Left colon (tissue), 2 donors: ENCODE data around the gene SLC9A9. TPM values are rescaled to one million over a fixed set of nuclear protein-coding genes. Genes with fewer than 3 reads are reported as not detected.
"Not testable (repeated sequence)": the region's sequence is repeated elsewhere in the genome, so short reads cannot be mapped to it uniquely, and the experiment has no call there.

ENCODE experiments used
- ATAC-seq: fragments of 200-7000 bp; cut with Tn5 transposase; one replicate; pipeline ENCODE4 v1.9.1; 2020; ENCODE audit warnings: mild to moderate bottlenecking, moderate library complexity
- DNase-seq, 2 donors: peaks; one replicate each; pipeline ENCODE4 v3.0.0-alpha.2; 2020
- intact Hi-C, 2 donors: fragments of 100-400 bp; cut with DNase I in 1 of 2; cut with micrococcal nuclease in 1 of 2; formaldehyde crosslinking; loops; one replicate each; pipeline versions ENCODE4 v1.11.2 to v1.14.0; 2022; cut with DNase I, micrococcal nuclease
- total RNA-seq, 2 donors: library from RNA; stranded (reverse); fragmentation: NEBNext Ultra II Directional; extraction: Animal tissue kit (Norgen Biotek cat#: 25700); gene quantifications; one replicate each; pipeline ENCODE4 v1.2.1, GENCODE V29; 2021
- donor health status: DM: no; HTN: no; CAD: no.
- donor health status: DM: yes; HTN: yes; CAD: no.

Gene SLC9A9
- total RNA-seq, 2 donors from 2014 or later = 2.7 to 7.4 TPM

- DNase-seq = no peak
- intact Hi-C loops = no loop called here
- no peak for ATAC-seq
Measured at GRCh38 chr3:143727391-143727790, 120.9 kb downstream of the SLC9A9 start.

GRCh38 chr3:143726727-143727126, 121.5 kb downstream of the SLC9A9 start:
- DNase-seq = no peak
- intact Hi-C loops = no loop called here
- ATAC-seq = no peak

GRCh38 chr3:143720381-143720780, 127.9 kb downstream of the SLC9A9 start:
- ATAC-seq (no peak), DNase-seq (no peak)
- intact Hi-C loops = no loop called here

GRCh38 chr3:143718463-143718862, 129.8 kb downstream of the SLC9A9 start:
- ATAC-seq = no peak

GRCh38 chr3:143716731-143717130, 131.5 kb downstream of the SLC9A9 start:
- ATAC-seq (no peak), DNase-seq (no peak)
- intact Hi-C loops = no loop called here

More at GRCh38 chr3:143718463-143718862, 129.8 kb downstream of the SLC9A9 start:
- DNase-seq = no peak
- intact Hi-C loops = no loop called here

GRCh38 chr3:143712522-143712921, 135.7 kb downstream of the SLC9A9 start:
- intact Hi-C loops = no loop called here
- DNase-seq (no peak), ATAC-seq (no peak)

GRCh38 chr3:143707848-143708247, 140.4 kb downstream of the SLC9A9 start:
- no peak for DNase-seq
- ATAC-seq = no peak
- intact Hi-C loops = no loop called here

- intact Hi-C loops = no loop called here
- no peak for ATAC-seq
- DNase-seq = no peak
Measured at GRCh38 chr3:143700431-143700975, 147.8 kb downstream of the SLC9A9 start.

- DNase-seq (no peak), ATAC-seq (no peak)
- intact Hi-C loops = no loop called here
Measured at GRCh38 chr3:143699424-143699823, 148.8 kb downstream of the SLC9A9 start.

- intact Hi-C loops = no loop called here
- no peak for ATAC-seq
- DNase-seq = no peak
Measured at GRCh38 chr3:143698682-143699303, 149.5 kb downstream of the SLC9A9 start.

- no peak for ATAC-seq
- intact Hi-C loops = no loop called here
- DNase-seq = no peak
Measured at GRCh38 chr3:143697975-143698374, 150.3 kb downstream of the SLC9A9 start.

- intact Hi-C loops, ATAC-seq, DNase-seq: not testable (repeated sequence)
Measured at GRCh38 chr3:143695333-143695732, 152.9 kb downstream of the SLC9A9 start.

GRCh38 chr3:143693506-143693905, 154.8 kb downstream of the SLC9A9 start:
- no peak for DNase-seq
- ATAC-seq = no peak
- intact Hi-C loops = no loop called here

- ATAC-seq (no peak), DNase-seq (no peak)
- intact Hi-C loops = no loop called here
Measured at GRCh38 chr3:143686638-143687197, 161.6 kb downstream of the SLC9A9 start.

- ATAC-seq (no peak), DNase-seq (no peak)
- intact Hi-C loops = no loop called here
Measured at GRCh38 chr3:143685491-143685890, 162.8 kb downstream of the SLC9A9 start.

- no peak for ATAC-seq
- DNase-seq = no peak
- intact Hi-C loops = no loop called here
Measured at GRCh38 chr3:143677430-143677829, 170.8 kb downstream of the SLC9A9 start.

- ATAC-seq = no peak
- no peak for DNase-seq
- intact Hi-C loops = no loop called here
Measured at GRCh38 chr3:143676747-143677146, 171.5 kb downstream of the SLC9A9 start.

GRCh38 chr3:143676021-143676420, 172.2 kb downstream of the SLC9A9 start:
- ATAC-seq (no peak), DNase-seq (no peak)

GRCh38 chr3:143674100-143674968, 173.9 kb downstream of the SLC9A9 start:
- intact Hi-C loops = no loop called here
- DNase-seq (peak; percentile 65 to 68), ATAC-seq (peak; percentile 82)

More at GRCh38 chr3:143676021-143676420, 172.2 kb downstream of the SLC9A9 start:
- intact Hi-C loops = no loop called here
